GM18870 (cell line): ENCODE data around the gene TTBK2.

Experiments
- ATAC-seq: cut with Tn5 transposase; IDR thresholded peaks from one replicate; pipeline ENCODE4 v1.9.1; 2021; ENCODE audit warnings: moderate library complexity; ENCODE audit not compliant: unreplicated experiment

Gene TTBK2

GRCh38 chr15:42729409-42729808, 191.2 kb downstream of the TTBK2 start:
- no peak for ATAC-seq

- ATAC-seq = no peak
Observed at GRCh38 chr15:42728972-42729371, 191.6 kb downstream of the TTBK2 start.

DNA sequence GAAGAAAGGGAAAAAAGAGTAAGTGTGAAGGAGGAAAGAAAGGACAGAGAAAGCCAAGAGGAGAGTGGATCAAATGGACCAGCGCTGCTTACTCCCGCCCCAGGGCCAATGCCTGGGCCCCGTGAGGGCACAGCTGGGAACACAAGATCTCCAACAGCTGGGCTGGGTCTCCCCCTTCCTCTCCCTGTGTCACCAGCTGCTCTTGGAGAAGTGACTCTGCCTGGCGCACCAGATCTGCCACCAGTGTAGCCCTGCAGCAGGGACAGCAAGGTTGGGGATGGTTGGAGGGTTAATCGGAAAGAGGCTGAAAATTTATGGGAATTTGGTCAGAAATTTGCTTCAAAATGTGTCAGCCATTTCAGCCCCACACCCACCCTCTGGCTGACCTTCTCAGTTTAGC, 192.0 kb downstream of the TTBK2 start:
- ATAC-seq = no peak

DNA sequence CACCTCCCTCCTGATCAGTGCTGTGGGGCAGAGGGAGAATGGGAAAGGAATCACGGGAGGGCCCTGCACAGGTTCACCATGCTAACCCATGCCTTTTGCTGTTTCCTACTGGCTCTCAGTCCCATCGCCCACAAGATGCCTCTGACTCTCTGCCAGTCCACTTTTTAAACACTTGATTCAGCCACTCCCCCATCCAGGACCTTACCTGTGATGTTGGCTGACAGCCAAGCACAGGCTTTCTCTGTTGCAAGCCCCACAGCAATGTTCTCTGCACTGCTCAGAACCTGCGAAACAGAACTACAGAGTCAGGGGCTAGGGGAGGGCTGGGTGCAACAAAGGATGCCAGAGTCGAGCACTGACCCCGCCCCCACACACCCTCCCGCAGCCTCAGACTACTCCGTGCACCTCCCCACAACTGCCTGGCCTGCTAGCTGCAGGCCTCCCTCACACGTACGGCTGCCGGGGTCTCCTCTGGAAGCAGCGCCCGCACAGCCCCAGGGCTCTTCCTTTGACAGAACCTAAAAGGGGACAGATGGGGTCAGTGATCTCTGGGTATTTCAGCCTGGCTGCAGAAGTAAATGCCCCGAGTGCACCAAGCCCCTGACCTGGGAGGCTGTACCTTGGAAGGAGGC, 192.7 kb downstream of the TTBK2 start:
- ATAC-seq = no peak

DNA sequence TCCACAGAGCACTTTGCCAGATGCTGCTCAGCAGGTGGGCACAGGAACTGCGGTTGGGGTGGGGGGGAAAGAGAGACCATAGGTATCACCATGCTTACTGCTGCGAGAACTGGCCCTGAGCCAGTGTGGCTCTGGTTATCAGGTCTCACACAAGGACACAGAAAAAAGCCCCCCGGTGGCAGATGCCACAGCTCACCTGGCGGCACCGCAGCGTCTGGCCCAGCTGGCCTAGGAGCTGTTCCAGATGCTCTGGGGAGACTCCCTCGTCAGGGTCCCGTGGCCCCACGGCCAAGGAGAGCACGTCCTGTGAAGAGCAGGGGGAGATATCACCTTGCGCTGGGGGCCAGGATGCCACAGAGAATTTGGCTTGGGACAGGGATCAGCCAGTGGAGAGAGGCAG, 194.5 kb downstream of the TTBK2 start:
- no peak for ATAC-seq

DNA sequence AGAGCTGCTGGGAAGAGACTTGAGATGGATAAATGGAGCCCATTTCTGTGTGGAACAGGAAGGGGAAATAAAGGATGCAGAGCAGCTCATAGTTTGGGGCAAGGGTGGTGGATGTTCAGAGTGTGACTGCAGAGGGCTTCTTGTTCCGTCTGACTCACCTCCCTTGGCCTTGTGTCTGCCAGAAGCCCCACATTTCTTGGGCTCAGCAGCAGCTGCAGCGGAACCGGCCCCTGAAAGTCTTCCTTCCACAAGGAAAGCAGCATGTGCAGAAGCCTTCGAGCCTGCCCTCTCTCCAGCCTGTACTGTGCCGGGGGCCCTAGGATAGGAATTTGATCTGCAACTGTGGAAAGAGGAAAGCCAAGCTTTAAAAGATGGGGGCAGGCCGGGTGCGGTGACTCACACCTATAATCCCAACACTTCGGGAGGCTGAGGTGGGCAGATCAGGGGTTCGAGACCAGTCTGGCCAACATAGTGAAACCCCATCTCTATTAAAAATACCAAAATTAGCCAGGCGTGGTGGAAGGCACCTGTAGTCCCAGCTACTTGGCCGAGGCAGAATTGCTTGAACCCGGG, 195.2 kb downstream of the TTBK2 start:
- ATAC-seq = no peak

DNA sequence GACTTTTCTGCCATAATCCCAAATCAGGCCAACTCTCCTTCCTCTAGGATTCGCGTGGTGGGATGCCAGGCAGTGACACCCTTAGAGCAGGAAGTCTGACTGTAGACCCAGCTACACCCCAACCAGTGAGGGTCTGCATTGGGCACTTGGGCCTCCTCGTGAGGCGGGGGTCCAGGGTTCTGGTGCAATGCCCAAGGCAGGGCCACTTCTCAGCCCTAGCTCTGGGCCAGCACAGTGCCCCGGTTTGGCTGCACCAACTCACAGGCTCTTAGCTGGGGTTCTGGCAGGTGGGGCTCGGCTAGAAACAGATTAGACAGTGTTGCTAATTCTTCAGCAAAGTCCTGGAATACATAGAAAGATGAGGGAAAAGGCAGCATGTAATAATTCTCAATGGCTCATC, 196.3 kb downstream of the TTBK2 start:
- ATAC-seq = no peak

GRCh38 chr15:42723068-42723467, 197.5 kb downstream of the TTBK2 start:
- no peak for ATAC-seq

GRCh38 chr15:42721916-42722315, 198.7 kb downstream of the TTBK2 start:
- ATAC-seq = no peak

DNA sequence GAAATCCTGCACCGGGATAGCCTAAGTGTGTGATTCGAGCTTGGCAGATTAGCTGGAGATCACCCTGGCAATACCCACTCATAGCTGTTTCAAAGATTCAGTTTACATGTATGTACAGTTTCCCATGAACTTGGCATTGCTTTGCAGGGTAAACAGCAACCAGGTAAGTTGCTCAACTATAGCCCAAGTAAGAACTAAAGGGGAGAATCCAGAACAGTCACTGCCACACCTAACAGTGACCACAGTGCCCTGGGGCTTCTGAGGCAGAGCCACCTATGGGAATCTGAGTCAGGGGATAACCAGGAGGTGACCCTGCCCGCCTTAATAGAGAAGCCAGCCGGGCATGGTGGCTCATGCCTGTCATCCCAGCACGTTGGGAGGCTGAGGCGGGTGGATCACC, 199.6 kb downstream of the TTBK2 start:
- no peak for ATAC-seq

- no peak for ATAC-seq
Observed at GRCh38 chr15:42720071-42720470, 200.5 kb downstream of the TTBK2 start.

DNA sequence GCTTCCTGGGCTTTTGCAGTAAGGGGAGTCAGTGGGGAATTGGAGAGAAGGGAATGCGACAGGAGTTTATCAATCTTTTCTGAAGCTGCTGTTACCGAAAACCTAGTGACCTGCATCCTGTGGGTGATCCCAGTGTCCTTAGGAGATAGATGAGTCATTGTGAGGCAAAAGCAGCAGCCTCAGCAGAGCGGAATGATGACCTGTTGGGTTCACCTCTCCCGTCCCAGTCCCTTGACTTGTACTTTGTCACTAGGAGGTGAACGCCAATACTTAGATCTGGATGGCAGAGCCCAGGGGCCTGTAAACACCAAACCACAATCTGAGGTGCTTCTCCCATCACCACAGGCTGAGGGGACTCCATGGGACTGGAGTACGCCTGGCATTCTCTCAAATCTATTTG, 201.5 kb downstream of the TTBK2 start:
- no peak for ATAC-seq

- no peak for ATAC-seq
Observed at GRCh38 chr15:42716626-42717025, 204.0 kb downstream of the TTBK2 start.

DNA sequence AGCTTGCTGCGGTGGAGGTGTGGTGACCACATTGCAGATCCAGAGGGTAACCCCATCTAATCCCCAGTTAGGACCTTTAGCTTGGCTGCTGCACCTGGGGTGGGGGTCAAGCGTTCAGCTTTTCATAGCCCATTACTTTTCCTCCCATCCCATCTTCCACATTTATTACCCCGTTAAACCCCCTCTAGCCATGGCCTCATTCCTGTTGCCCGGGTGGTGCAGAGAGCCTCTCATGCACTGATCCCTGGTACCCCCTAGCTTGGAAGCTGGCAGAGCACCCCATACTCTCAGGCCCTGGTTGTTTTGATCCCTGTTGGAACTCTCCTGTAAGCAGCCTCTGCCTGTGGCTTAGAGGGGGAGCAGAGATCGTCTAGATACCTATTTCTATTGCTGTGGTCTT, 204.5 kb downstream of the TTBK2 start:
- ATAC-seq = no peak

DNA sequence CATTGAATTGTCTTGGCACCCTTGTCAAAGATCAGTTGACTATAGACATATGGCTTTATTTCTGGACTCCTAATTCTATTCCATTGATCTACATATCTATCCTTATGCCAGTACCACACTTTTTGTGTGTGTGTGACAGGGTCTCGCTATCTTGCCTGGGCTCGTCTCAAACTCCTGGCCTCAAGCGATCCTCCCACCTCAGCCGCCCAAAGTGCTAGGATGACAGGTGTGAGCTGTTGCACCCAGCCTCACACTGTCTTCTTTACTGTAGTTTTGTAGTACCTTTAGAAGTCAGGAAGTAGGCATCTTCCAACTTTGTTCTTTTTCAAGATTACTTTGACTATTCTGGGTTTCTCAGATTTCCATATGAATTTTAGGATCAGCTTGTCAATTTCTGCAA, 208.0 kb downstream of the TTBK2 start:
- ATAC-seq = no peak

DNA sequence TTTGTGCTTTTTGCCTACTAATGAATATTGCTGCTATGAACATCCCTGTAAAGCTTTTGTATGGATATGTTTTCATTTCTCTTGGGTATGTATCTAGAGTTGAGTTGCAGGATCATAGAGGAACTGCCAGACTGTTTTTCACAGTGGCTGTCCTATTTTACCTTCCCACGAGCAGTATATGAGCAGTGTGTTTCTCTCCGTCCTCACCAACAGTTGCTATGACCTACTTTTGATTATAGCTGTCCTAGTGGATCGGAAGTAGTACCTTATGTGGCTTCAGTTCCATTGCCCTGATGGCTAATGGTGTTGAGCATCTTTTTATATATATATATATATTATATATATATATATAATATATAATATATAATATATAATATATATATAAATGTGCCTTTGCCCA, 208.8 kb downstream of the TTBK2 start:
- no peak for ATAC-seq

GRCh38 chr15:42710662-42711061, 209.9 kb downstream of the TTBK2 start:
- no peak for ATAC-seq

DNA sequence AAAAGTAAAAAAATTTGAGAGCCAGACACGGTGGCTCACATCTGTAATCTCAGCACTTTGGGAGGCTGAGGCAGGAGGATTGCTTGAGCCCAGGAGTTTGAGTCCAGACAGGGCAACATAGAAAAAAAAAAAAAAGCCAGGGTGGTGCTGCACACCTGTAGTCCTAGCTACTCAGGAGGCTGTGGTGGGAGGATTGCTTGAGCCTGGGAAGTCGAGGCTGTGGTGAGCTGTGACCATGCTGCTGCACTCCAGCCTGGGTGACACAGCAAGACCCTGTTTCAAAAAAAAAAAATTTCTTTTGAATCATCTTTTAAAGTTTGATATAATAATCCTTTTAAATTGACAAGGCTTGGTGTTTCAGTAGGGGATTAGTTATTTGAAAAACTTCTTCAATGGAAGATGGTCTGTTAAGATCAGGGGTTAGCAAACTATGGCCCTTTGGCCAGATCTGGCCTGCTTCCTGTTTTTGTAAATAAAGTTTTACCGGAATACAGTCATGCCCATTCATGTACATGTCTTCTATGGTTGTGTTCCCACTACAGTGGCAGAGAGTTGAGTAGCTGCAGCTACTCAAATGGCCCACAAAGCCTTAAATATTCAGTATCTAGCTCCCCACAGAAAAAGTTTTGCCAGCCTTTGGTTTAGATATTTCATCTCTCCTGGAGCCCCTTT, 212.6 kb downstream of the TTBK2 start:
- ATAC-seq = no peak

DNA sequence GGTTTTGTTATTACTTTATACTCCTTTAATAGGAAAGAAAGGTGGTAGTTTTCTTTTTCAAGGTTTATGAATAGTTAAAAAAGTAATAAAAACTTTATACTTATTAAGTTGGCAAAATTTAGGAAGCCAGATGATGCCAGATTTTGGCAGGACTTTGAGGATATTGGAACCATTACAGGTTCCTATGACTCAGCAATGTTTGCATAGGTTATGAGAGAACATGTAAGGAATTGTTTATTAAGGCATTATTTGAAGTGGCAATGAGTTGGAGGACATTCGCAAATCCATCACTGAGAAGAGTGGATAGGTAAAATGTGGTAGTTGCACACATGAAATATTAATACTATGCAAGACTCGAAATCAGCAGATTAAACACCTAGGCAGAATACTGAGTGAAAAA, 213.5 kb downstream of the TTBK2 start:
- ATAC-seq = no peak

- ATAC-seq = no peak
Observed at GRCh38 chr15:42705336-42705735, 215.2 kb downstream of the TTBK2 start.

DNA sequence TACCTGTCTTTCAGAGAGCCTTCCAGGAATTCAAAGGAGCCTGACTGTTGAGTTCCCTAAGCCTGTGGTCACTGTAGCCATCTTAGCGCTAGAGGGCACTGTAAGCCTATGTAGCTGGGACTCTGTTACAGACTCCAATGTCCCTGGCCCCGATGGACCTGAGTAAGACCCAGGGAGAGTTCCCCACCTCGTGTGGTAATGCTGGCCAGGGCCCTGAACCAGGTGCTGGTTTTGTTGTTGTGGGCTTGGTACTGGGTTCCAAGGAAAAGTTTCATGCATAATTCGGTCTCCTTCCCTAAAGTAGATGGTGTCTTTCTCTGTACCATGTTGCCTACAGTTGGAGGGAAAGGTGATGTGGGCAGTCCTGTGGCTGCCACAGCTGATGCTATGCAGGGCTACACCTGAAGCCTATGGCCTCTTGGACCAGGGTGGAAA, 216.1 kb downstream of the TTBK2 start:
- ATAC-seq = no peak

DNA sequence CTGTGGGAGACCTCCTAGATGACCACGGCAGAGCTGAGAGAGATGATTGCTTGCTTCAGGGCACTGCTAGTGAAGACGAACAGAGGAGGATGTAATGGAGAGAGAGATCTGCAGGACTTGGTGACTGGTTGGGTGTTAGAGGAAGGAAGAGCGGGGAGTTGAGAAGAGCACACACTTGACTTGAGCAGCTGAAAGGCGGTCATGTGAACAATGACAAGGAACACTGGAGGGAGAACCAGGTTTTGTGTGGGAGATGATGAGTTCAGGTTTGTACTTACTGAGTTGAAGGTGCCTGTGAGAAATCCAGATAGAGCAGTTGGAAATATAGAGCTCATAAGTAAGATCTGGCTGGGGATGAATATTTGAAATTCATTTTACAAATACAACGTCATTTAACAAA, 224.0 kb downstream of the TTBK2 start:
- ATAC-seq = no peak
